Neural progenitor cell (in vitro differentiated cells): ENCODE measurements around the gene SHBG.

ENCODE experiments used
- CTCF ChIP-seq: fragments of 200-600 bp; sonication (generic); IDR thresholded peaks from 2 replicates; pipeline ENCODE4 v1.5.1; 2017; ENCODE audit warnings: antibody characterized with exemption, mild to moderate bottlenecking
- EZH2 ChIP-seq: fragments of 200-600 bp; sonication (generic); IDR thresholded peaks from 2 replicates; pipeline ENCODE4 v1.6.1; 2017; ENCODE audit warnings: antibody characterized with exemption, mild to moderate bottlenecking, moderate library complexity

GRCh38 chr17:7652388-7653356 is 22.7 kb downstream of the SHBG start:
- no peak for TF ChIP-seq CTCF
- TF ChIP-seq EZH2, result no peak
